Prostate gland (tissue), 2 donors: ENCODE measurements around the gene SPCS3. TPM values are rescaled to one million over a fixed set of nuclear protein-coding genes. Genes with fewer than 3 reads are reported as not detected.
"Not testable (repeated sequence)": the region's sequence is repeated elsewhere in the genome, so short reads cannot be mapped to it uniquely, and the experiment has no call there.

Experiments
- DNase-seq: peaks from one replicate; pipeline ENCODE4 v3.0.0-alpha.2; 2019; ENCODE audit warnings: low spot score
- H3K27ac ChIP-seq, 2 donors: fragments of 200-600 bp; sonication (generic); 2 replicates each; pipeline ENCODE4 v1.5.1; 2017 to 2019
- H3K27me3 ChIP-seq: fragments of 200-600 bp; sonication (generic); replicated peaks from 2 replicates; pipeline ENCODE4 v1.5.1; 2019; ENCODE audit not compliant: insufficient read depth
- H3K36me3 ChIP-seq, 2 donors: fragments of 200-600 bp; sonication (generic); 1 replicate in 1 of 2; 2 replicates in 1 of 2; pipeline versions ENCODE4 v1.5.1 to v1.8.1; 2017 to 2019
- H3K4me1 ChIP-seq: fragments of 200-600 bp; sonication (generic); replicated peaks from 2 replicates; pipeline ENCODE4 v1.5.1; 2019
- H3K4me3 ChIP-seq, 2 donors: fragments of 200-600 bp; sonication (generic); 2 replicates each; pipeline ENCODE4 v1.5.1; 2017 to 2019
- H3K9me3 ChIP-seq: fragments of 200-600 bp; sonication (generic); 2 replicates; pipeline ENCODE4 v1.5.1; 2017
- POLR2A ChIP-seq: fragments of 450-650 bp; IDR thresholded peaks from one replicate; pipeline ENCODE4 v1.6.1; 2016; ENCODE audit warnings: antibody characterized with exemption, mild to moderate bottlenecking
- POLR2AphosphoS5 ChIP-seq: sonication (generic); formaldehyde crosslinking; IDR thresholded peaks from one replicate; pipeline ENCODE4 v1.6.1; 2017; ENCODE audit warnings: antibody characterized with exemption
- WGBS: methylation state at CpG from one replicate; pipeline ENCODE4 v1.1.5; 2018; 5-methylcytosine and 5-hydroxymethylcytosine counted together
- intact Hi-C: fragments of 100-400 bp; cut with DNase I; formaldehyde crosslinking; loops from one replicate; pipeline ENCODE4 v1.14.2; 2022
- total RNA-seq, 2 donors: library from RNA; depleted of rRNA; stranded (reverse); fragments of >200 nt; gene quantifications; one replicate each; pipeline ENCODE4 v1.1.0, GENCODE V29; 2016
- TF ChIP-seq, protein P1 (sequence below), 4 experiments: fragments of 200-600 bp in 2 of 4; fragments of 450-650 bp in 2 of 4; sonication (generic) in 2 of 4; IDR thresholded peaks; 1 replicate in 3 of 4; 2 replicates in 1 of 4; pipeline ENCODE4 v1.5.1; 2016 to 2019; ENCODE audit warnings: antibody characterized with exemption in 4 of 4, mild to moderate bottlenecking in 2 of 4, moderate library complexity in 2 of 4

Gene SPCS3
- total RNA-seq, 2 donors from 2014 or later: 41.7 to 68.4 TPM

DNA sequence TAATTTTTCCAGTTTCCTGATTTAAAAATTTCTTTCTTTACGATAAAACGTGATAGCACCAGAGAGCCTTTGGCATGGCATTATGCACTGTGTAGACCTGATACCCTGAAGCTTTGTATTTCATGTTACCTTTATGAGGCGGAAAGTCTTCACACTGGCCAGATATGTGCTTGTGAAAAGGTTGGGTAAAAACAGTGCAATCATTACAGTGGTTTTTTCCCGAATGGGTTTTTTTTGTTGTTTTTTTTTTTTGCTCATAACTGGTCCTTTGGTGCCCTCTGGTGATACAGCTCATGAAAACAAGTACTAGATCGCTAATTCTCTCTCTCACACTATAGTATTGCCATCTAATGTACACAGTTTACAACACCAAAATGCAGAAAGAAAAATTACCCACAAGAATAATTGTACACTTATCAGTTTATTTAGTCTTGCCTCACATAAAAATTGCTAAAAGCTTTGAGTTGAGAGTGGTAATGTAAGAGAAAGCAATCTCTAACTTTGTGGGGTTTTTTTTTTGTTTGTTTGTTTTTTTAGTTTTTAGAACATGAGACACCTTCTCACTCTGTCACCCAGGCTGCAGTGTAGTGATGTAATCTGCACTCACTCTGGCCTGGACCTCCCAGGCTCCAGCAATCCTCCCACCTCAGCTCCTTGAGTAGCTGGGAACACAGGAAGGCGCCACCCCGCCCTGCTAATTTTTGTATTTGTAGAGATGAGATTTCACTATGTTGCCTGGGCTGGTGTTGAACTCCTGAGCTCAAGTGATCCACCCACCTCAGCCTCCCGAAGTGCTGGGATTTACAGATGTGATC lies 21.3 kb downstream of the SPCS3 start:
- H3K27me3 ChIP-seq: no peaks in the 10 kb centered on the region
- H3K27ac ChIP-seq: no peak overlapping the region
- 43% methylated on average over 8 of the region's 8 CpGs for WGBS
- TF ChIP-seq, protein P1, sequence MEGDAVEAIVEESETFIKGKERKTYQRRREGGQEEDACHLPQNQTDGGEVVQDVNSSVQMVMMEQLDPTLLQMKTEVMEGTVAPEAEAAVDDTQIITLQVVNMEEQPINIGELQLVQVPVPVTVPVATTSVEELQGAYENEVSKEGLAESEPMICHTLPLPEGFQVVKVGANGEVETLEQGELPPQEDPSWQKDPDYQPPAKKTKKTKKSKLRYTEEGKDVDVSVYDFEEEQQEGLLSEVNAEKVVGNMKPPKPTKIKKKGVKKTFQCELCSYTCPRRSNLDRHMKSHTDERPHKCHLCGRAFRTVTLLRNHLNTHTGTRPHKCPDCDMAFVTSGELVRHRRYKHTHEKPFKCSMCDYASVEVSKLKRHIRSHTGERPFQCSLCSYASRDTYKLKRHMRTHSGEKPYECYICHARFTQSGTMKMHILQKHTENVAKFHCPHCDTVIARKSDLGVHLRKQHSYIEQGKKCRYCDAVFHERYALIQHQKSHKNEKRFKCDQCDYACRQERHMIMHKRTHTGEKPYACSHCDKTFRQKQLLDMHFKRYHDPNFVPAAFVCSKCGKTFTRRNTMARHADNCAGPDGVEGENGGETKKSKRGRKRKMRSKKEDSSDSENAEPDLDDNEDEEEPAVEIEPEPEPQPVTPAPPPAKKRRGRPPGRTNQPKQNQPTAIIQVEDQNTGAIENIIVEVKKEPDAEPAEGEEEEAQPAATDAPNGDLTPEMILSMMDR (IDR thresholded peaks at IDR 0.05): peak in 3 of 4 experiments; percentile 21 to 49 (median 32)
- TF ChIP-seq POLR2AphosphoS5: no peak
- no peaks in the 10 kb centered on the region for H3K9me3 ChIP-seq
- intact Hi-C loops: loop anchor here (5.0 kb wide), 1 partner anchor 309 kb away; no protein-coding TSS in a partner anchor
- DNase-seq: no peak
- H3K36me3 ChIP-seq: no peaks in the 10 kb centered on the region
- H3K4me1 ChIP-seq: no peaks in the 10 kb centered on the region
- H3K4me3 ChIP-seq: no peak overlapping the region

DNA sequence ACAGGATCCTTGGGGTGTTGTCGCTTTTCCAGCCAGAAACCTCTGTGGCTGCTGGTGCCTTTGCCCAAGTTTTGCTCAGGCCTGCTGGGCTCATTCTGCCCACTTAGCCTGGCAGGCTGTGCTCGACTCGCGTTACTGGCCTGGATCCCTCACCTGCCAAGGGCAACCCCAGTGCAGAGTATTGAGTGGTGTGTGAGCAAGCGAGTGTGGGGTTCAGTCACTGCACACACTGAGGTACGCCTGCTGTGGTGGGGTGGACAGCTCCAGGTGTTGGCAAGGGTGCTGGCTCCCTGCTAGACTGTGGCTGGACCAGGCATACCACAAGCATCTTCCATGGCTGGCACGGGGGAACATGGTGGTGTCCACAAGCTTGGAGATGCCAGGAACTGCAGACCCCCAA lies 22.6 kb downstream of the SPCS3 start:
- H3K9me3 ChIP-seq: no peaks in the 10 kb centered on the region
- H3K4me1 ChIP-seq: no peaks in the 10 kb centered on the region
- WGBS: 84% methylated on average over 7 of the region's 7 CpGs
- no peaks in the 10 kb centered on the region for H3K27me3 ChIP-seq
- intact Hi-C loops: loop anchor here (5.0 kb wide), 1 partner anchor 310 kb away; no protein-coding TSS in a partner anchor
- TF ChIP-seq, protein P1 (IDR thresholded peaks at IDR 0.05): no peak
- no peak for TF ChIP-seq POLR2A
- no peak for TF ChIP-seq POLR2AphosphoS5
- H3K4me3 ChIP-seq: no peak overlapping the region
- H3K36me3 ChIP-seq: no peaks in the 10 kb centered on the region
- no peak for DNase-seq
- no peak overlapping the region for H3K27ac ChIP-seq

DNA sequence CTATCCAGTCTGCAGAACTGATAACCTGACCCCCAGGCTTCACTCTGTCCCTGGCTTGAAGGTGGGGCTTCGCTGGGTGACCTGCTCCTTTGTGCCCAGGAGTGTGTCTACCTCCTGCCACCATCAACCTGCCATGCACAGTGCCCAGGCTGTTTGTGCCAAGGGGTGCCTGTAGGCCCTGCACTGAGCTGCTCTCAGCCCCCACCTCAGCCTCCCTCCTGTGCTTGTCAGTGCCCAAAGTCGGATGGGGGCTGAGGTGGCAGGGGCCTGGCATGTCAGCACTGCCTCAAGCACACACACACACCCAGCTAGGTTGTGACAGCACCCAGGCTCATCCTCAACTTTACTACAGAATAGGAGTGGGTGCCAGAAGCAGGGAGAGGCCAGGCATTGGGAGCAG lies 23.5 kb downstream of the SPCS3 start:
- no peaks in the 10 kb centered on the region for H3K27me3 ChIP-seq
- H3K9me3 ChIP-seq: no peaks in the 10 kb centered on the region
- DNase-seq: no peak
- no peaks in the 10 kb centered on the region for H3K36me3 ChIP-seq
- H3K27ac ChIP-seq: no peak overlapping the region
- H3K4me1 ChIP-seq: no peaks in the 10 kb centered on the region
- TF ChIP-seq, protein P1 (IDR thresholded peaks at IDR 0.05): no peak
- TF ChIP-seq POLR2A (no peak), POLR2AphosphoS5 (no peak)
- intact Hi-C loops: loop anchor here (5.0 kb wide), 1 partner anchor 311 kb away; no protein-coding TSS in a partner anchor
- H3K4me3 ChIP-seq: no peak overlapping the region
- WGBS: 100% methylated on average over 2 of the region's 2 CpGs

DNA sequence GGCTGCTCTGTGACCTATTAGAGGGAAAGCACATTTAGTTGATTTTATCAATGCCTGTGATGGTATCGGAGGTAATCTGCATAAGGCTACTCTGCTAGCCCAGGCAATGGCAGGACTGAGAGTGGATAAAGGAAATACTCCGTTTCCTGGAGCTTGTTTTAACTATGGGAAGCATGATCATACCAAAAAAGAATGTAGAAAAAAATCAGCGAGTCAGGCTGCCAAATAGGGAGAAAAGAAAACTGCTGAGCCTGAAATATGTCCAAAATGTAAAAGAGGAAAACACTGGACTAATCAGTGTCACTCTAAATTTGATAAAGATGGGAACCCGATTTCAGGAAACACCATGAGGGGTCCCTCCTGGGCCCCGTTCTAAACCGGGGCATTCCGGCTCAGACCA lies 25.6 kb downstream of the SPCS3 start:
- H3K4me3 ChIP-seq, H3K4me1 ChIP-seq, H3K27ac ChIP-seq, H3K9me3 ChIP-seq, intact Hi-C loops, H3K36me3 ChIP-seq, H3K27me3 ChIP-seq, DNase-seq: not testable (repeated sequence)
- 59% methylated on average over 7 of the region's 7 CpGs for WGBS

GRCh38 chr4:176346836-176347235 lies 27.1 kb downstream of the SPCS3 start:
- DNase-seq, H3K4me1 ChIP-seq, H3K9me3 ChIP-seq, intact Hi-C loops, H3K36me3 ChIP-seq, H3K27me3 ChIP-seq, H3K4me3 ChIP-seq, H3K27ac ChIP-seq: not testable (repeated sequence)
- 46% methylated on average over 2 of the region's 2 CpGs for WGBS

DNA sequence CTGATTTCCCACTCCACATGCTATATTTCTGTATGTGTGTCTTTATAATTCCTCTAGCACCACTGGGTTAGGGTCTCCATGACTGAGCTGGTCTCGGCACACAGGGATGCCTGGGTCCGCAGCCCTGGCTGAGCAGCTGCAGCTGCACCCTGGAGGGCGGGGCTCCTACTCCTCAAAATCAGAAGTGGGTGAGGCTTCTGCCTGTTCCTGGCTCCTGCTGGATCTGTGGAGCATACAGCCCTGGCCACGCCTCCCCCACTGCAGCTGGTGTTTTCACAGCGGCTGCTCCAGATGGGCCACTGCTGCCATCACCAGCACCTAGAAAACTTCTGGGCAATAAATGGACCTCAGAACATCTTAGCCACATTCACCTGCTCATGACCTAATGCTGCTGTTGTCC lies 30.9 kb downstream of the SPCS3 start:
- 90% methylated on average over 5 of the region's 5 CpGs for WGBS
- intact Hi-C loops: no loop called here

More for the DNA sequence above, 30.9 kb downstream of the SPCS3 start:
- DNase-seq: no peak
- no peaks in the 10 kb centered on the region for H3K9me3 ChIP-seq
- TF ChIP-seq POLR2A: no peak
- TF ChIP-seq, protein P1 (IDR thresholded peaks at IDR 0.05): no peak
- TF ChIP-seq POLR2AphosphoS5: no peak
- H3K27ac ChIP-seq: no peak overlapping the region
- no peaks in the 10 kb centered on the region for H3K27me3 ChIP-seq
- no peaks in the 10 kb centered on the region for H3K36me3 ChIP-seq
- no peaks in the 10 kb centered on the region for H3K4me1 ChIP-seq
- no peak overlapping the region for H3K4me3 ChIP-seq
